GM21723 (cell line): ENCODE results near the gene PTPN5.
A peak's percentile ranks its signal among the peaks of the same experiment; 100 is the strongest.

Experiments
- ATAC-seq: cut with Tn5 transposase; IDR thresholded peaks from one replicate; pipeline ENCODE4 v1.9.1; 2021; ENCODE audit warnings: mild to moderate bottlenecking, moderate library complexity; ENCODE audit not compliant: unreplicated experiment

The PTPN5 gene

DNA sequence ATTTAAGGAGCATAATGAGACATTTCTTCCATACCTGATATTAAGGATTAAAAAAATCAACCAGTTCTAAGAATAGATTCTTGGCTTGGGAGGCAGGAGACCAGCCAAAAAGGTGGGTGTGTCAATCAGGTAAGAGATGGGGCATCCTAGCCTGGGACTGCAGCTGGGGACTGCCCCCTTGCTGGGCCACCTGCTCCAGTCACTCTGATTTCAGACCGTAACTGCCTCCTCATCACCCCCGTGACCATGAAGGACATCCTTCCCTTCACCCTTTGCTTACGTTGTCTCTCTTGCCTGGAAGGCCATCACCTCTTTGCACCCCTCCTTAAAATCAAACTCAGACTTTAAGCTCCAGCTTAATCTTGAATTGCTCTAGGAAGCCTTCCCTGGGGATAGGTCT, 17.9 kb downstream of the PTPN5 start:
- no peak for ATAC-seq

DNA sequence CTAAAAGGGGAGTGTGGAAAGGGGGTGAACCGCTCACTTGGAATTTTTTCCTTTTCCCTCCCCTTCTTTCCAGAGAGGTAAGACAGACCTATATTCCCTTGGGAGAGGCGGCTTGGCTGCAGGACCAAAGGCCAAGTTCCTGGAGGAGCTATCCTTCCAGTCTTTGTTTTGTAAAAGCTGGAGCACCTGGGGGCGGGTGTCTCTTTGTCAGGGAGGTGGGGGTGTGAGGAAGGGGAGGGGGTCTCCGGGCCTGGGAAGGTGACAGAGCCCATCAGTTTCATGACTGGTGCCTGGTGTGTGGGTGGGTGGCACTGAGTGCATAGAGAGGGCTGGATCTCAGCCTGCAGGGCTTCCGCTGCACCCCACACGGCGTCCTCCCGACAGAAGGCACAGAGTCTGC, 18.5 kb downstream of the PTPN5 start:
- no peak for ATAC-seq

DNA sequence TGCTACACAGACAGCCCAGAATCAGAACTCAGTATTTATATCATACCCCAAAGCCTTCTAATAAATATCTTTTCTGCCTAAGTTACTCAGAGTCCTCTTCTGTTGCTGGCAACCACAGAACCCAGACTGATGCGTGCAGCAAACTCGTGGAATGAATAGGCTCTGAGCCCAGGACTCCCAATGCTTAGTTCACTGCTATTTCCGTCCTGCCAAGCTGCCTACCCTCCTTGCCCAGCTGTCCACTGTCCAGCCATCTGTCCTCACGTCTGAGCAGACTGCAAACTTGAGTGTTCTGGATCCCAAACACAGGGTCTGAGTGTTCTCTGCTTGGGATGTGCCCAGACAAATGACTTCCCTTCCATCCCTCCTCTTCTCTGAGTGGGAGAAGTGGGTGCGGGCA, 19.4 kb downstream of the PTPN5 start:
- no peak for ATAC-seq

DNA sequence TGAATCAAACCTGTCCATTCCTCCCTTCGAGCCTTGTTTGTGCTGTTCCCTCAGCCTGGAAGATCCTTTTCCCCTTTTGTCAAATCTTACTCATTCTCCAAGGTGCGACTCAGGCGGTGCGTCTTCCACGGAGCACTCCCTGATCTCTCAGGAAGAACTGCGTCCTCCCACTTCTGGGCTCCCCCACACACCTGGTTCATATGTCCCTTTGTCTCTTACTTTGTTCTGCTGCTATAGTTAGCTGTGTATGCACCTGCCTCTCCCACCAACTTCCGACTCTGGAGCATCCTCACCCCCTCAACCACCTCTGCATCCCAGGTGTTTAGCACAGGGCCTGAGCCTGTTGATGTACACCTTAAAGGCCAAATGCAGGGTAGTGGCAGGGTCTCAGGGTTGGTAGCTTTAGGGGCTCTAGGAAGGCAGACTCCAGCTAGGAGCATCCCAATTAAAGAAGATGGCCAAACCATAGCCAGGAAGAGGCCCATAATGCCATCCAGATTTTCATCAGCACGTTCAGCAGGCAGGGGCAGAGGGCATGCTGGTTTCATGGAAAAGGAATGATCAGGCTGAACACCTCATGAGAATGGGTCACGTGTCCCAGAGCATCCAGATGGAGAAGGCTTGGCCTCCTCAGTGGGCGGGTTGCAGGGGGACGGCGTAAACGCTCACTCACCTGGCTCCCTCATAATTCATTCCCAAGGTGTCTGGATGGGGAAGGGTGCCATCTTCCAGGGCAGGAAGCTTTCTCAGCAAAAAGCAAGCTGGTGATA, 20.1 kb downstream of the PTPN5 start:
- ATAC-seq: no peak

DNA sequence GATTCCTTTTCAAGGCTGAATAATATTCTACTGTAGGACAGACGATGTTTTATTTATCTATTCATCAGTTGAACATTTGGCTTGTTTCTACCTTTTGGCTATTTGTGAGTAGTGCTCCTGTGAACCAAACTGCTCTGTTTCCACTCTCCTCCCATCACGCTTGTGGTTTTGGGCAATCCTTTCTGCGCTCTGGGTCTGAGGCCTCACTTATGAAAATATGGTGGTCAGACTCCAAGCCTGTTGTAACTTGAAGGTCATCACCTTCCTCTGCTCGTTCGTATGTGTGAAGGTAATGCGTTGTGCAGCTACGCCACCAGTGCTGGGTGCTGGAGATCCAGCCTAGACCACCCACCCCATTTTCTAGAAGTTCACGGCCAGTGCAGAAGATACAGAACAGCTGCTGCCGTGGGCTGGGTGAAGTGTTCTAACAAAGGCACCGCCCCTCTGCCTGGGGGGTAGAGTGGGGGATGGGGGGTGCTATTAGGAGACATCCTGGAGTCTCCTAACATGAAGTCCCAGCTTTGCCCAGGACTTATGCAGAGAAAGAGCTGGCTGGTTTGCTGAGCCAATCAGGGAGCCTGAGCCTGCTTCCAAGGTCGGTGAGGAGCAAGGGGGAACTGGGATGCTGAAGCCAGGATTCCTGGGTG, 21.0 kb downstream of the PTPN5 start:
- ATAC-seq: no peak

DNA sequence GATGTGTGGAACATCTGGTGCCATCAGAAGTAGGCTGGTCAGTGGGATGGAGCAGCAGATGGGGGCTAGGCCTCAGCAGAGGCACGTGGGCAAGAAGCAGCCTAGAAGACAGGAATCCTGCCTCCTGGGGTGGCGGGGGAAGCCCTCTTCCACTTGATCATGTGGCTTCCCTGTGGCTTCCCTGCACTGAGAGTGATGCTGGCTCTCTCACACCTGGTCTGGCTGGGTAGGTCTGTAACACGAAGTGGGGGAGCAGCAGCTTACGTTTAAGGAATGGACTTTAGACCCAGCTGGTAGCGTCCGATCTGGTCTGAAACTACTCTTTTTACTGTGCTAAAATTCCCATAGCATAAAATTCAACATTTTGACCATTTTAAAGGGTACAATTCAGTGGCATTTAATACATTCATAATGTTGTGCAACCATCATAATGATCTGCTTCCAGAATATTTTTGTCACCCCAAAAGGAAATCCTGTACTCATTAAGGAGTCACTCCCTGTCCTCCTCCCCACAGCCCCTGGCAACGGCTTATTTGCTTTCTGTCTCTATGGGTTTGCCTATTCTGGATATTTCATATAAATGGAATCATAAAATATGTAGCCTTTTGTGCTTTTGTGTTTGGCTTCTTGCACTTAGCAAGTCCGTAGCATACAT, 21.7 kb downstream of the PTPN5 start:
- peak; percentile 51 for ATAC-seq

DNA sequence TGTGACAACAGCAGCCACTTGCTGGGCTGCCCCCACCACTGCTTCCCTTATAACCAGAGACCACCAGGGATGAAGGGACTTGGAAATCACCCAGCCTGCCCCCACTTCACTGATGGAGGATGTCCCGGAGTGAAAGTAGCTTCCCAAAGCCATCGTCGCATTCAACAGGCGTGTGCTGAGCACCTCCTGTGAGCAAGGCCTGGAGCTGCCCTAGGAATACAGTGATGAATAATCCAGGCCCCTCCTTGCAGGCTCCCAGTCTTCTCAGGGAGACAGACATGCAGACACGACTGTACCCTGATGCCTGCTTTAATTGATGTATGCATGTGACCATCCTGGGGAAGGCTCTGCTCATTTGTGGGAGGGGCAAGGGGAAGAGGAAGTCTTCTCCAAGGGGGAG, 22.6 kb downstream of the PTPN5 start:
- ATAC-seq: no peak

DNA sequence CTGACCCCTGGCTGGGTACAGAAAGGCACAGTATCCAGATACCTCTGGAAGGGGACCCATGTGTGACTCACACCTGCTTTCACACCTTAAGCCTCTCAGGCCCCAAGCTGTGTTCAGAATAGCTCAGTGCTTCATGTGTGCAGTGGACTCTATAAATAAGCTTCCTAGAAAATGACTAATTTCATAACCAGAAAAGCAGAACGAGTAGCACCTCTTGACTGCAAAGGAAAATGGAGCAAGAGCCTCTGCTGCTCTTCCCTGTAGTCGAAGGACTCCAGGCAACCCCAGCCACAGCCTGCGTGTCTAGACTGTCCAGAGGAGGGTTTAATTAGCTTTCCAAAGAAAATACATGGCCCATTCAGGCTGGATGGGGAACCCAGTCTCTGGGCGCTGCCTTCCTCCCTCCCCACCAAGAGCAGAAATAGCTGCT, 23.1 kb downstream of the PTPN5 start:
- peak; percentile 91 for ATAC-seq

DNA sequence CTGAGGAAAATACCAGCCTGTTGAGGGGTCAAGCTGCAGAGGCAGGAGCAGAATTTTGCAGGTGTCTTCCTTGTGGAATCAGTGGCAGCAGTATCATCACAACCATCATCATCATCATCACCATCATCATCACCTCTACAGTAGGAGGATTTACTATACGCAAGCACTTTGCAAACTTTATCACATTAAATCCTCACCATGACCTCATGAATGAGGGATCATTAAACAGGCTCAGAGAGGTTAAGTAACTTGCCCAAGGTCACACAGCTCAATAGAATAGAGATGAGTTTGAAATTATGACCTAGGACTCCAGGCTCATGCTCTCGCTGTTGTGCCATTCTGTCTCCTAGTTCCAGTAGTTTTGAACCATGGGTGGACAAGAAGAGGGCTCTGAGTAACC, 25.6 kb downstream of the PTPN5 start:
- no peak for ATAC-seq

DNA sequence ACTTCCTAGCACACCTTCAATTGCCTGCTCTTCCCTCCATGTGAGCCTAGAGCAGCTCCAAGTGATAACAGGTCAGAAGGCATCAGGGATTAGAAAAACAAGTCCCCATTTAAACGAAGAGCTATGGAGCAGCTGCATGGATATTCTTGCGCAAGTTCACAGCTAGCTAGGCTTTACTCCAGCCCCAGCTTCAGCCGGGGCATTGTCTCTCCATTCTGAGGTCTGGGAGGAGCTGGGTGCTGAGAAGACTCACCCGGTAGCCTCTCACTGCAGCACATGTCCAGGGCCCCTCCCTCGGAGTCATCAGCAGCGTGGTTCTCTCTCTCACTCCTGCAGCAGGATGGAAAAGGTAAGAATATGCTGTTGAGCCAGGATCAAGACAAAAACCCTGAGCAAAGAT, 26.0 kb downstream of the PTPN5 start:
- ATAC-seq: no peak

DNA sequence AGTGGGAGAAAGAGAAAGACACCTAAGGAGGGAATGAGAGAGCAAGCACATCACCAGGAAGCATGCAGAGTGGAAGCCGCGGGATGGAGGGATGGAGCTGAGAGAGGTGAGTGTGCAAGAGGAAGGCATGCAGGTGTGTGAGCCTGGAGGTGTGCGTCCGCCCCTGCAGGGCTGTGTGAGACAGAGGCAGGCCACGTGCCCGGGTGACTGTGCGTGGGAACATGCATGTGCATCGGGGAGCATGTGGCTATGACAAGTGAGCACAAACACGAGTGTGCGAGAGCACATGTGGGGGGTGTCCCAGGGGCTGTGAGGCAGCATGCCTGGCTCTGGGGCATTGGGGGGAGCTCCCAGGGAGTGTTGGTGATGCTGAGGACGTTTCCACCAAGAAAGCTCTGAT, 29.9 kb downstream of the PTPN5 start:
- ATAC-seq: no peak

DNA sequence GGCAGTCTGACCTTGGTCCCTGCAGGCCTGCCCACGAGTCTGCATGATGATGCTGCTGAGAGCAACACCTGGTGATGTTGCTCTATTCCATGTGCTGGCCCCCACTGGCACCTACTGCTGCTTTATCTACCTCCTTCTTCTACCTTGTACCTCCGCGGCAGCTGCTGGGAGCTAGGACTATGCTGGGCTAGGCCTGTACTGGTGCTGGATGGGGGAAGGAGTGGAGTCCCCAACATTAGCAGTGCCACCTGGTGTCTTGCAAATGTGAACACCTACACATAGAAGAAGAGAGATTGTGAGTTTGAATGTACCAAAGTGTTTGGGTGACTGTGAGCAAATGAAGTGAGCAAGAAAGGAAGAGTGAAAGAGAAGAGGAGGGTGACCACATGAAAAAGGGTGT, 30.5 kb downstream of the PTPN5 start:
- ATAC-seq: no peak

DNA sequence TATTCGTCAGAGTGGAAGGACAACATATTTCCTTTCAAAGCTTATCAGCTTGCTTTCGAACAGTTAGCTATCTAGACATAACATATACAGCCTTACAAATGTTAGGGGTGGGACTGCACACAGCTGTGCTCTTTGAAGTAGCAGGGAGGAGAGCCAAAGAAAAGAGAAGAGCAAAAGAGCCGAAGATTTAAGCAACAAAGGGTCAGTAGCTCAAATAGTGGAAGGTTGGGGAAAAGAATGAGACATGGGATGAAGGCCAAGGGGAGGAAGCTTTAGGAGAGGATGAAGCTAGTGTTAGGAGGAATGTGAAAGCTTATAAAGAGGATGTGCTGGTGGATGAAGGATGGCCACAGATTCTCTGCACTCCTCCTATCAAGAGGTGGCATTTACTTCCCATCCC, 33.8 kb downstream of the PTPN5 start:
- no peak for ATAC-seq

DNA sequence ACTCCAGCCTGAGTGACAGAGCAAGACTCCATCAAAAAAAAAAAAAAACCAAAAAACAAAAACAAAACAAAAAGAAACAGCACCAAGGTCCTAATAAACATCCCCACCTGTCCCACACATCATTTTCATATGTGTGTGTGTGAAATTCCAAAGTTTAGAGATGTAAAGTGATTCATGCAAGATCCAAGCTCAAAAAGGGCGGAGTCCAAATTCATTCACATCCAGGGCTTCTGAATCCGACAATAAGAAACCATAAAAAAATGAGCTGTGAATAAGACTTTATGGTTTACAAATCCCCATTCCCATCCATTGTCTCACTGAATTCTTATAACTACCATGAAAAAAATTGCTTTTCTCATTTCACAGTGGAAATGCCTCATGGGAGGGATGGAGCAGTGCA, 34.7 kb downstream of the PTPN5 start:
- no peak for ATAC-seq

DNA sequence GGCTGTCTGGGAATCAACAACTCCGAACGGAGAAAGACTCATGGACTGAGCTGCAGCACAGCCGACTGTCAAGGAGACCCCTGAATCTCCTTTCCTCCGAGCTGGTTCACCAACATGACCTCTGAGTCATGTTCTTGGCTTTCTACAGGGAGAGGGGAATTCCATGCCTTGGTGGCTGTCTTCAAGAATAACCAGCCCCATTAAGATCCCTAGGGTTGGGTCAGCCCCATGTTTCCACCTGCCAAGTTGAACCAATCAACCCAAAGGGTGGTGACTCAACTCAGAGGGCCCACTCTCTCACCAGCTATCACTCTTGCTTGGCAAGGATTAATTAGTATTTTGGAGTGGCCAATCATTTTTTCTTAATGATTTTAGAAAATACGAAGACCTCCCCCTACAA, 37.3 kb downstream of the PTPN5 start:
- no peak for ATAC-seq

DNA sequence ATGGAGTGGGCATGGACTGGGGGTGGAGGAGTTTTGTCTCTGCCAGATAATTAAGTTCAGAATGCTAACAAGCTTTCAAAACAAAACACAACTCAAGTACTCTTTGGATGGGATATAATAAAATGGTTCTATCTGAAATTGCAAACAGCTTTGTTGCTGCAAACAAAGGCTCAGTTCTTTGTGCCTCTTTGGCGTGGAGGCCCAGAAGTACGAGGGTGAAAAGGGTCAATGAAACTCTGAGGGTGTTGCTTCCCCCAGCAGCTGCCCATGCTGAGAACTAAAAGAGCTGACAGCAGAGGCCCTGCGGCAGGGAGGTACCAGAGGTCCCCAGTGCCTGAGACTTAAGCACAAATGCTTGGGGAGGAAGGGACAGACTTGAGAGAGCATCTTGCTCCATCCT, 39.1 kb downstream of the PTPN5 start:
- ATAC-seq: no peak

DNA sequence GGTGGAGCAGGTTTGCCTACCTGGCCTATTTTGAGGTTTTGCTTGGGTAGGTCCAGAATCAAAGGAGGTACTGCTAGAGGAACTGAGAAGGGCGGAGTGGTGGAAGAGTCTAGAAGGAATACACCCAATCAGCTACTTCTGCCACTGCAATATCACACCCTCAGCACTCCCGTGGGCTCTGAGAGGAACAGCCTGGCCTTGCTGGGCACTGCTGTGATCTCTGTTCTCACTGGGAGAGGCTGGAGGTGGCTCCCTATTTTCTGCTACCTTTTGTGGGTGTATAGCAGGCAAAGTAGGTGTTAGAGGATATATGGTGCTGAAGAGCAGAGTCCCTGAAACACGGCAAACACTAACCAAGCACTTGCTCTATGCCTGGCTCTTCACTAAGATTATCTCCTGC, 40.7 kb downstream of the PTPN5 start:
- no peak for ATAC-seq

DNA sequence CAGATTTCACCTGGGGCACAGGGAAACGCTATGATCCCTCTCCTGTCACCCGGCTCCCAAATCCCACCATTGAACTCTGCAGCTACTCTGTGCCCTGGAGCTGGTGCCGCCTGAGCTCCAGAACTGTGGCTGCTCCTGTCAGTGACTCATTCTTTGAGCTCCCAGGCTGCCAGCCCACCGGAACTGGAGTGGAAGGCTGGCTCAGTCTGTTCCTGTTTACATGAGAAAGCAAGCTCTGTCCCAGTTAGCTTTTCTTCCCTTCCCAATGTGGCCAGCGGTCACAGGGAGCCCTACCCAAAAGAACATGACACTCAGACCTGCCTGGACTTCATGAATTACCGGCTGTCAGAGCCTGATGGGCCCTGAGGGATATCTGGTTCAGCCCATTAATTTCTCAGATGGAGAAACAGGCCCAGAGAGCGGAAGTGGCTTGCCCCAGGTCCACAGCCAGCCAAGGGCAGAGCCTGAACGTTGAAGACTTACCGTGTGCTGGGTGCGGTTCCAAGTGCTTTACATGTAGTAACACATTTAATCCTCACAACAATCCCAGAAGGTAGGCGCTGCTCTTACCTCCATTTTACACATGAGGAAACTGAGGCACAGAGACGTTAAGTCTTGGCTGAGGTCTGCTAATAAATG, 41.8 kb downstream of the PTPN5 start:
- no peak for ATAC-seq

DNA sequence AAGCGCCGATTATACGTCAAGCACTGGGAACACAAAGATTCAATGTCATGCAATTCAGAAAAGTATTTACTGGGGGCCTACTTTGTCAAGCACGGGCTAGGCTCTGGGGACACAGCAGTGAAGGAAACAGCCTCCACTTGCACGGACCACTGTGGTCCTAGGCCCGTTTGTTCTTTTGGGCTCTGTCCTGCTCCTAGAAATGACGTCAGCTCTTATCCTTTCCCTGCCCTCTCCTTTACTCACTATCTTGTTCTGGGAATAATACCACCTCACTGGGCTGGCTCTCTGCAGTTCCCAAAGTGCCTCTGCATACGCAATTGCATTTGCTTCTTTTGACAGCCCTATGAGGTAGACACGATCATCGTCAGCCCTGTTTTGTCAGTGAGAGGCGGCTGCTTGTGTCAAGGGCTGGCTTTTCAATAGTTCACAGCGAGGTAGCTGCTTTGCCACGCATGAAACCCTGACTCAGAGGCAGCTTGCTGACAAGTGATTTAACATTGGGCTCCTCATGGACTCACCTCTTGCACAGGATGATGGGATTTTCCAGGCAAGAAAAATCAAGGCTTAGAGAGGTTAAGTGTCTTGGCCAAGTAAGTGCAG, 42.7 kb downstream of the PTPN5 start:
- ATAC-seq: no peak

DNA sequence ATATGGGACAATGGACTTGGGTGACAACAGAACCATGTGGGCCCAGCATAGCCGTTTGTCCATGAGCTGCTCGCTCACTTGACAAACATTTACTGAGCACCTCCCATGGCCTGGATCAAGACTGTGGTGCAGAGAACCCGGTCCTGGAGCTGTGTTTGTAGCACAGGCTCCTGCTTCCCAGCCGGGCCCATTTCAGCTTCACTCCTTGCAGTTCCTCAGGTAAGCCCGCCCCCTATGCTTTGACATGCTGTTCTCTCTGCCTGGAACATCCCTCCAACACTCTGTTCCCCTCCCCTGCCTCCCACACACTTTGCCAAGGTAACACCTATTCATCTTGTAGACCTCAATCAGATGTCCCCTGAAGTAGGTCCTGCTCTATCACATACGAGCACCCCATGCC, 46.3 kb downstream of the PTPN5 start:
- ATAC-seq: no peak

DNA sequence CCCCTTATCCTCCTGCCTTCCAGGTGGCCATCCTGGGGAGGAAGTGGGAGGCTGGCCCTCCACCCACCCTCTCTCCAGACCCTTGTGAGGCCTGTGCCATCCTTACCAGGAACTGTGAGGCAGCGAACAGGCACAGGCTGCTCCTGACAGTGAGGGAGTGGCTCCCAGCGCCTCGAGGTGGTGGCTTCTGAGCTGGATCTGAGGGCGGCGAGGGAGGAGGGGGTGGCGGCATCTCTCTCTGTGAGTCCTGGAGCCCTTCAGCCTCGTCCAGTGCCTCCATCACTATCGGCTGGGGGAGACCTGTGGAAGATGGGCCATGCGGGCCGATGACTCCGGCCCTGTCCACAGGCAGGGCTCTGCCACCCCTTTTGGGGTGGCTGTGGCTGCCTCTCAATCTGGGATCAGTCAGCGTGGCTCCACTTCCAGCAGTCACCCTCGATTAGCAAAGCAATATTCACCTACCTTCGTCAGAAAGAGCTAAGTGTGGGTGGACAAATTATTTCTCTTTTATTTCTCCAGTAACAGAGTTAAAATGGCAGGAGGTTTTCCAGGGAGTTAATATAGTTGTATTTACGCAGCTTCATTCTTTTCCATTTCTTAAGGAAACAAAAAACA, 47.6 kb downstream of the PTPN5 start:
- ATAC-seq: no peak
